Body of pancreas (tissue), 4 donors: ENCODE data around the gene SCMH1.

ENCODE experiments used
- POLR2A ChIP-seq, 3 donors: fragments of 450-650 bp; IDR thresholded peaks; one replicate each; pipeline ENCODE4 v1.6.1; 2016; ENCODE audit warnings: antibody characterized with exemption in 3 of 3, mild to moderate bottlenecking in 2 of 3
- TF ChIP-seq, protein P1 (sequence below), 7 experiments: fragments of 450-650 bp in 4 of 7; fragments of 200-600 bp in 3 of 7; sonication (generic) in 3 of 7; IDR thresholded peaks; one replicate each; pipeline ENCODE4 v1.5.1; 2016 to 2019; ENCODE audit warnings: antibody characterized with exemption in 7 of 7

DNA sequence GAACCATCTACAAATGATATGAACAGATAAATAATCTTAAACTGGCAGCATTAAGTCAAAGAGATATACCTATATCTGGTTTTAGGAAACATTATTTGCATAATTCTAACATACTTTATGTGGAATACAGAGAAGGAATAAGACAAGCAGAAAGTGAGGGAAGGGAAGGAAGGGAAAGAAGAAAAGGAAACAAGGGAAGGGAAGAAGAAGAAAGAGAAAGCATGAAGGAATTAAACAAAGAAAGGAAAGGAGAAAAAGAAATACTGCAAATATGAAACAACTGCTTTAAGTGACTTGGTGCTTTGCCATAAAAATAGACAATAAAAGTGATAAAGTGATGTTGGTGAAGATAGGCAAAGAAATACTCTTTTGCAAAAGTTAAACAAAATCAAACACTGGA is 20.1 kb downstream of the SCMH1 start:
- TF ChIP-seq, protein P1, sequence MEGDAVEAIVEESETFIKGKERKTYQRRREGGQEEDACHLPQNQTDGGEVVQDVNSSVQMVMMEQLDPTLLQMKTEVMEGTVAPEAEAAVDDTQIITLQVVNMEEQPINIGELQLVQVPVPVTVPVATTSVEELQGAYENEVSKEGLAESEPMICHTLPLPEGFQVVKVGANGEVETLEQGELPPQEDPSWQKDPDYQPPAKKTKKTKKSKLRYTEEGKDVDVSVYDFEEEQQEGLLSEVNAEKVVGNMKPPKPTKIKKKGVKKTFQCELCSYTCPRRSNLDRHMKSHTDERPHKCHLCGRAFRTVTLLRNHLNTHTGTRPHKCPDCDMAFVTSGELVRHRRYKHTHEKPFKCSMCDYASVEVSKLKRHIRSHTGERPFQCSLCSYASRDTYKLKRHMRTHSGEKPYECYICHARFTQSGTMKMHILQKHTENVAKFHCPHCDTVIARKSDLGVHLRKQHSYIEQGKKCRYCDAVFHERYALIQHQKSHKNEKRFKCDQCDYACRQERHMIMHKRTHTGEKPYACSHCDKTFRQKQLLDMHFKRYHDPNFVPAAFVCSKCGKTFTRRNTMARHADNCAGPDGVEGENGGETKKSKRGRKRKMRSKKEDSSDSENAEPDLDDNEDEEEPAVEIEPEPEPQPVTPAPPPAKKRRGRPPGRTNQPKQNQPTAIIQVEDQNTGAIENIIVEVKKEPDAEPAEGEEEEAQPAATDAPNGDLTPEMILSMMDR (IDR thresholded peaks at IDR 0.05): no peak
- TF ChIP-seq POLR2A (IDR thresholded peaks at IDR 0.05): no peak
